HG03520 (cell line): Measurements from ENCODE around the gene CFAP300.

ENCODE experiments used
- ATAC-seq: cut with Tn5 transposase; IDR thresholded peaks from one replicate; pipeline ENCODE4 v1.9.1; 2021; ENCODE audit warnings: mild to moderate bottlenecking, moderate library complexity; ENCODE audit not compliant: unreplicated experiment

Gene CFAP300

DNA sequence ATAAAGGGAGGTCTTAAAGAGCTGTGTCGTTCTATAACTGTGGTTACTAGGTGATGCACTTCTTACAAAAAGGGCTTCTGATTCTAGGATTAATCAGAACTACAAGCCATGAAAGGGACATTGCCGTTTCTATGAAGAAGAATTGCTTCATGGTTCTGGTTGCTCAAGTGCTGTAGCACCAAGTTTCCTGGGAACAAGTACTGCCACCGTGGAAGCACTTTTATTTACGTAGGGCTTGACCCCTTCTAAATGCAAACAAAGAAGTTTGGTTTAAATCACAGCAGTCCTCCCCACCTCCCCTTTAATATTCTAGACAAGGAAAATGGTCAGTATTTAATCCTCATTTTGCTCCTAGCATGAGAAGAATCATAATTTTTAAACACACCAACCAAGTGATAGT lies 72.8 kb downstream of the CFAP300 start:
- no peak for ATAC-seq

DNA sequence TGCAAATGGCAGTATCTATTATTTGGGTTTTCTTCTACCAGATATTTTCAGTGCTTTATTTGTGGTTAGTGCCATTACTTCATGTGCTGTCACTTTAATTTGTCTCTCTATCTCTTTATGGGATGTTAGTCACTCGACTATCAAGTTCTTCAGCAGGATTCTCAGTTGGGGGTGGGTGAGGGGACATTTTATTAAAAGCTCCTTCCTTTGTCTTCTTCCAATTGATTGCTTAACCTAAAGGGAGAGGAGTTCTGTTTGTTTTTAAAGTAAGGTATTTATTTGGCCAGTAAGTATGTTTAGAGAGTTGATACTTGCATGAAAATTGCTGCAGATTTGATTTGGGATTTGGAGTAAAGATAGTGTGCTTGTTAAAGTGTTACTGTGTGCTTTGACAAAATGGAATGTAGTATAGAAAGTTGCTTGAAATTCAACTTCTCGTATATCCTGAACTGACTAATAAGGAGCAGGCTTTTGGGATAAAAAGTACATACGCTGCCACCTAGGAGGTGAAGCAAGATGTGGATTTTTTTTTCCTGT lies 73.3 kb downstream of the CFAP300 start:
- ATAC-seq: no peak

DNA sequence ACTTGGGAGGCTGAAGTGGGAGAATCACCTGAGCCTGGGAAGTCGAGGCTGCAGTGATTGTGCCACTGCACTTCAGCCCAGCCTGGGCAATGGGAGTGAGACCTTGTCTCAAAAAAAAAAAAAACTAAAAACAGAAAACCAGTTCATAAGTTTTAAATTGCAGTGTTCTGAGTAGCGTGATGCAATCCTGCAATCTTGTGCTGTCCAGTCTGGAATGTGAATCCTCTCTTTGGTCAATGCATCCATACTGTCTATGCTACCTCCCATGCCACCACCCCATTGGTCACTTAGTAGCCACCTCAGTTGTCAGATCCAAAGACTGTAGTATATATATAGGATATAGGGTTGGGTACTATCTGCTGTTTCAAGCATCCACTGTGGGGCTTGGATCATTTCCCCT lies 74.1 kb downstream of the CFAP300 start:
- no peak for ATAC-seq
